Calu3 (cell line): ENCODE measurements around the gene RHBDD2. TPM values are rescaled to one million over a fixed set of nuclear protein-coding genes. Genes with fewer than 3 reads are reported as not detected.

Experiments used
- BruUV-seq: library from RNA; stranded (reverse); fragments of 400-500 nt; replicated peaks from 2 replicates; lab custom pipeline; 2021; lab: Mats Ljungman, UMichigan
- CTCF ChIA-PET: fragments of 300-600 bp; sonication (Branson Sonifier 250); formaldehyde crosslinking; loops from one replicate; lab custom pipeline; 2022; ENCODE audit warnings: antibody characterized with exemption; lab: Charles Lee
- DNase-seq: peaks from one replicate; pipeline ENCODE4 v3.0.0; 2022
- H3K27ac Mint-ChIP-seq: one replicate; pipeline ENCODE4 v1.8.0; 2022; ENCODE audit warnings: mixed read lengths; ENCODE audit not compliant: unreplicated experiment
- H3K27me3 Mint-ChIP-seq: one replicate; pipeline ENCODE4 v1.8.0; 2022; ENCODE audit warnings: mixed read lengths; ENCODE audit not compliant: unreplicated experiment
- H3K36me3 Mint-ChIP-seq: one replicate; pipeline ENCODE4 v1.8.0; 2022; ENCODE audit warnings: mild to moderate bottlenecking, moderate library complexity, mixed read lengths; ENCODE audit not compliant: insufficient read depth, unreplicated experiment
- H3K4me1 Mint-ChIP-seq: one replicate; pipeline ENCODE4 v1.8.0; 2022; ENCODE audit warnings: mild to moderate bottlenecking, low read depth, mixed read lengths; ENCODE audit not compliant: unreplicated experiment
- H3K4me3 Mint-ChIP-seq: one replicate; pipeline ENCODE4 v1.8.0; 2022; ENCODE audit warnings: mild to moderate bottlenecking, low read depth, moderate library complexity, mixed read lengths; ENCODE audit not compliant: unreplicated experiment
- H3K9me3 Mint-ChIP-seq: one replicate; pipeline ENCODE4 v1.8.0; 2022; ENCODE audit warnings: low read depth, mixed read lengths; ENCODE audit not compliant: unreplicated experiment
- CTCF ChIP-seq: fragments of 200-600 bp; IDR thresholded peaks from one replicate; pipeline ENCODE4 v1.8.0; 2022; ENCODE audit warnings: antibody characterized with exemption; ENCODE audit not compliant: unreplicated experiment
- intact Hi-C: fragments of 100-400 bp; cut with micrococcal nuclease; formaldehyde crosslinking; loops from one replicate; pipeline ENCODE4 v1.10.0; 2022; ENCODE audit not compliant: unreplicated experiment
- total RNA-seq: library from RNA; stranded (reverse); gene quantifications from 2 replicates; pipeline ENCODE4 v1.2.3, GENCODE V29; 2022

RHBDD2 gene
- total RNA-seq, 1 experiment from 2014 or later, result 35.3 TPM

- Mint-ChIP-seq H3K36me3 (peaks cover 19% of the 10 kb centered on the region), H3K27ac (no peak overlapping the region), H3K9me3 (no peaks in the 10 kb centered on the region), H3K4me3 (no peak overlapping the region), H3K27me3 (peaks cover 14% of the 10 kb centered on the region), H3K4me1 (no peaks in the 10 kb centered on the region)
- intact Hi-C loops, result no loop called here
- no peak for TF ChIP-seq CTCF
- no peak for DNase-seq
- CTCF ChIA-PET, result no interaction called here
- BruUV-seq, result no TSS peak
These were observed 34.6 kb downstream of the RHBDD2 start for GRCh38 chr7:75913437-75913836.

- Mint-ChIP-seq H3K27me3 (peaks cover 10% of the 10 kb centered on the region), H3K9me3 (no peaks in the 10 kb centered on the region), H3K4me3 (peak overlapping the region; percentile 79), H3K27ac (no peak overlapping the region), H3K36me3 (peaks cover 19% of the 10 kb centered on the region), H3K4me1 (no peaks in the 10 kb centered on the region)
- TSS peak; percentile 90 for BruUV-seq
- no peak for TF ChIP-seq CTCF
- DNase-seq, result no peak
- CTCF ChIA-PET, result no interaction called here
- intact Hi-C loops, result no loop called here
These were observed 35.4 kb downstream of the RHBDD2 start for GRCh38 chr7:75914169-75914654.

GRCh38 chr7:75914655-75915415, 36.0 kb downstream of the RHBDD2 start, which contains the start of gene POR:
TSS of gene POR (plus strand) at chr7:75915155. CDS start at chr7:75954002, 38,847 bp downstream.
- Mint-ChIP-seq H3K9me3 (no peaks in the 10 kb centered on the region), H3K36me3 (peaks cover 19% of the 10 kb centered on the region), H3K4me3 (peak within 1 kb of the TSS; percentile 79), H3K27ac (peak within 1 kb of the TSS; percentile 60), H3K4me1 (no peaks in the 10 kb centered on the region), H3K27me3 (peaks cover 3% of the 10 kb centered on the region)
- intact Hi-C loops, result no loop called here
- CTCF ChIA-PET, result interaction anchor here (0.6 to 1.2 kb wide), 2 partner anchors 10 to 79 kb away, joined by 3 read pairs; no protein-coding TSS in a partner anchor
- DNase-seq, result peak; percentile 95
- no TSS peak for BruUV-seq
- TF ChIP-seq CTCF, result no peak

GRCh38 chr7:75915416-75916156, 36.8 kb downstream of the RHBDD2 start:
- CTCF ChIA-PET, result interaction anchor here (0.6 to 1.2 kb wide), 2 partner anchors 10 to 78 kb away, joined by 3 read pairs; no protein-coding TSS in a partner anchor
- TF ChIP-seq CTCF, result no peak
- no peak for DNase-seq
- Mint-ChIP-seq H3K27me3 (no peaks in the 10 kb centered on the region), H3K27ac (peak overlapping the region; percentile 60), H3K4me1 (no peaks in the 10 kb centered on the region), H3K36me3 (peaks cover 19% of the 10 kb centered on the region), H3K9me3 (no peaks in the 10 kb centered on the region), H3K4me3 (peak overlapping the region; percentile 79)
- intact Hi-C loops, result no loop called here
- no TSS peak for BruUV-seq
